ENCODE results near the gene ACTN1.

GRCh38 chr14:68892961-68893360, 86.1 kb downstream of the ACTN1 start:
- TF ChIP-seq CTCF (conservative IDR thresholded peaks at IDR 0.05; ENCODE audit: low read depth, low read length) (no peak), EZH2 (IDR thresholded peaks at IDR 0.05; ENCODE audit: borderline replicate concordance, low read depth, low read length, poor library complexity, severe bottlenecking) (no peak)
